ENCODE results near the gene REPS2.
"Not testable (repeated sequence)": the region's sequence is repeated elsewhere in the genome, so short reads cannot be mapped to it uniquely, and the experiment has no call there.

REPS2 gene

DNA sequence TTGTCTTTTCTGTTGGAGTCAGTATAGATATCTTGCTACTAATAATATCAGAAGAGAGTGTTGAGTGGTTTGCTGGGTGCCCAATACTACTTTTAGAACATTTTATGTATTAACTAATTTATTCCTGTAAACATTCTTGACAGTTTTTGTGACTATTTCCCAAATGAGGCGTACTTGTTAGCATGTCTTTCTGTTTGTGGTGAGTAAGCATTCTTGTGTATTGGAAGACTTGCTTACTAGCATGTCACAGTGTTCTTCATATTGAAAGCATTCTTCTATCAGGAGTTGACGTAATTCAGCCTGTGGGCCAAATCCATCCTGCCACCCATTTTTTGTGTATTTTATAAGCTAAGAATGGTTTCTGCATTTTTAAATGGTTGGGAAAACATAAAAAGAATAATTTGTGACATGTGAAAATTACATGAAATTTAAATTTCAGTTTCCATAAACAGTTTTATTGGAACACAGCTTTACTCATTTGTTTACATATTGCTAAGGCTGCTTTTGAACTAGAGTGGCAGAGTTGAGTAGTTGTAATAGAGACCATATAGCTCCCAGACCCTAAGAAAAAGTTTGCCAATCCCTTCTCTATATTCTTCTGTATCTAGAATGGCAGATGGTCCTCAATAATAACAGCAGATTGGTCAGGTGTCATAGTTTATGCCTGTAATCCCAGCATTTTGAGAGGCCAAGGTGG is 20.4 kb downstream of the REPS2 start:
- DNase-seq = no peak

- DNase-seq = not testable (repeated sequence)
Observed at GRCh38 chrX:16968753-16969152, 22.3 kb downstream of the REPS2 start.

- DNase-seq = peak; percentile 18
Observed at GRCh38 chrX:16970977-16971376, 24.5 kb downstream of the REPS2 start.

- no peak for DNase-seq
Observed at GRCh38 chrX:16971694-16972093, 25.2 kb downstream of the REPS2 start.

DNA sequence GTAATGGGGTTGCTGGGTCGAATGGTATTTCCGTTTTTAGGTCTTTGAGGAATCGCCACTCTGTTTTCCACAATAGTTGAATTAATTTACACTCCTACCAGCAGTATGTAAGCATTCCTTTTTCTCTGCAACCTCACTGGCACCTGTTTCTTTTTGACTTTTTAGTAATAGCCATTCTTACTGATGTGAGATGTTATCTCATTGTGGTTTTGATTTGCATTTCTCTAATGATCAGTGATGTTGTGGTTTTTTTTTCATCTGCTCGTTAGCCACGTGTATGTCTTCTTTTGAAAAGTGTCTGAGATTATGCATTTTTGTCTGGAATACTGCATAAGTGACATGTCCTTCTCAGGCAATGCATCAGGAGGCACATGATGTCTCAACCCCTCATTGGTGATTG is 28.8 kb downstream of the REPS2 start:
- no peak for DNase-seq

GRCh38 chrX:16977771-16978170 is 31.3 kb downstream of the REPS2 start:
- DNase-seq = no peak

GRCh38 chrX:16978193-16978984 is 31.9 kb downstream of the REPS2 start:
- no peak for DNase-seq

- no peak for DNase-seq
Observed at GRCh38 chrX:16979226-16979625, 32.8 kb downstream of the REPS2 start.

GRCh38 chrX:16981209-16981608 is 34.8 kb downstream of the REPS2 start:
- no peak for DNase-seq

- no peak for DNase-seq
Observed at GRCh38 chrX:16981980-16982379, 35.5 kb downstream of the REPS2 start.

DNA sequence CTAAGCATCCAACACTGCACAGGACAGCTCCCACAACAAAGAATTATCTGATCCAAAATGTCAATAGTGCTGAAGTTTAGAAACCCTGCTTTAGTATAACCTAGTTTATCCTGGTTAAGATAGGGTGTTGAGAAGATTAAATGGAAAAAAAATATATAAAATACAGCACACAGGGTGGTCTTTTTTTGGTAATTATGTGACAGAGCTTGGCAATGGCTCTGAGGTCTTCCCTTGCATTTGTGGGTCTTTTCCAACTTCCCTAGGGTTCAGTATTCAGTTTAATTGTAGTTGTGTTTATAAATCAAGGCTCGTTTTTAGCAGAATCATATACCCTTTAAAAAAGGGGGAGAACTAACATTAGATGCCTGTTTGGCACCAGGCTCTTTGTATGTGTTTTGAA is 36.6 kb downstream of the REPS2 start:
- no peak for DNase-seq

DNA sequence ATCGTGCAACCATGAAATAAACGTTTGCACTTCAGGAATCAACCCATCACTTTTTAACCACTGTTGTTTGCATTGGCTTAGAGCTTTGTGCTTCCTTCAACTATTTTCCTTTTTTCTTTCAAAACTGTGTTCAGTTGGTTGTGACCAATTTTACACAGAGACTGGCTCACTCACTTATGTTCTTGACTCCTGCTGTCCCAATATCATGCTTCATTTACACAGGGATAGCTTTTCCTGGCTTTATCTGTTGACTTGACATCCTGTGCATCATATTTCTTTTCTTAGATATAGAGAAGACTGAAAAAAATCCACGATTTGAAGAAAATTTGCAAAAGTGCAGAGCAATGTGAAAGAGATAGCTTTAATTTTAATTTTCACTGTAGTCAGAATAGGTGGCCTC is 38.8 kb downstream of the REPS2 start:
- DNase-seq = no peak

GRCh38 chrX:16986169-16986568 is 39.7 kb downstream of the REPS2 start:
- no peak for DNase-seq

DNA sequence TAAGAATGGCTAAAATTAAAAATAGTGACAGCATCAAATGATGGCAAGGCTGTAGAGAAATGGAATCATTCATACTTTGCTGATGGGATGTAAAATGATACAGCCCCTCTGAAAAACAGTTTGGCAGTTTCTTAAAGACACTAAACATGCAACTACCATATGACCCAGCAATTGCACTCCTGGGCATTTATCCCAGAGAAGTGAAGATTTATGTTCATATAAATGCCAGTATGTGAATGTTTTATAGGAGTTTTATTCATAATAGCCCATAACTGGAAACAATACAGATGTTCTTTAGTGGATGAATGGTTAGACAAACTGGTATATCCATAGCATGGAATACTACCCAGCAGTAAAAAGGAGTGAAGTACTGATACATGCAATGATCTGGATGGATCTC is 43.3 kb downstream of the REPS2 start:
- no peak for DNase-seq

- no peak for DNase-seq
Observed at GRCh38 chrX:16990839-16991238, 44.4 kb downstream of the REPS2 start.

GRCh38 chrX:16992445-16992844 is 46.0 kb downstream of the REPS2 start:
- DNase-seq = no peak

DNA sequence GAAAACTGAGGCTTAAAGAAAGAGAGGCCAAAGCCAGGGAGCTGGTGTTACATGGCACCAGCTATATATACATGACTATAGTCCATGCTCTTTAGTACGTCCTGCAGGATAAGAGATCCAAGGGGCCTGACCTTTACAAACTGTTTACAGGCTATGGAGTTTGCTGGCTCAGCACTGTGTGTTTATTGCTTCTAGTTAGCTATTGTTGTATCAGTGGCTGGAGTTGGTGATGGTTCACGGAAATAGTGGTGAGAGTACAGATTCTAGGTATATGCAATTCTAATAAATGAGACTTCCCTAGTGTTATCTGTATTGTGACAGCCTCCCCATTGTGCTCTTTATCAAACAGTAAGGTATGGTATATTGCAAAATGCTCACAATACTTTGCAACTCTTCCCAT is 46.5 kb downstream of the REPS2 start:
- DNase-seq = no peak

DNA sequence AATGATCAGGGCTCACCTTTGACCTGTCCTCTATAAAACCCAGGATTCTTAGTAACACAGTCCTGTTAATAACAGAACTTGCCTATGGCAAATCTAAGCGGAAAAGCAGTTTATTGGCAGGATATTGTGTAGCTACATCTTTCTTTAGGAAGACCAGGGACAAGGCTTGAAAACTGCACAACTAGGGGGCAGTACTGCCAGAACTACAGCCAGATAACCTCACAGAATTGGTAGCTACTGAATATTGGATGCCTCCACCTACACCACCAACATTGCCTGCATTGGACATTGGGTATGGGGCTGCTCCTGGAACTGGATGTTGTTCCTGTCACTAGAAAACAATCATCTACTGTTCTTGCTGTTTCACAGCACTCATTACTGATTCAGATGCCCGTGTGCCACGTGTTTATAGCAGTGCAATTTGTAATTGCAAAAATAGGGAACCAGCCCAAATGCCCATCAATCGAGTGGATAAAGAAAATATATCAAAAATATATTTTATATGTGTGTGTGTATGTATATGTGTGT is 47.4 kb downstream of the REPS2 start:
- DNase-seq = no peak

- no peak for DNase-seq
Observed at GRCh38 chrX:16994736-16995135, 48.3 kb downstream of the REPS2 start.

DNA sequence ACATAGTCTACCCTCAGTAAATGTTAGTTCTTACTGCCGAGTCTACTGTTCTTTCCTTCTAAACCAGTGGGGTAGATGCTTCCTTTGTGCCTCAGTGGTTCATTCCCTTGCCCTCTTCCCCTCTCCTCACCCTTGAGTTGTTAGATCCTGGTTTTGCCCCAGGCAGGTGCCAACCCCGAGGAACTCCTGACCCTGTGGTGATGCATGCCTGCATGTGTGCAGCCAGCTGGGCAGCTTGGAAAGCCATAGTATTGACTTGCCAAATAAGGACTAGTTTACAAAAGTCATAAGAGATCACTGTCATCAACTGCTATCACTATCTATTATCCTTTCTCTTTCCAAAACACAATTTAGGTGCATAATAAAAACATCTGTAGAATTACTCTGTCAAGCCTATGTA is 50.9 kb downstream of the REPS2 start:
- no peak for DNase-seq

DNA sequence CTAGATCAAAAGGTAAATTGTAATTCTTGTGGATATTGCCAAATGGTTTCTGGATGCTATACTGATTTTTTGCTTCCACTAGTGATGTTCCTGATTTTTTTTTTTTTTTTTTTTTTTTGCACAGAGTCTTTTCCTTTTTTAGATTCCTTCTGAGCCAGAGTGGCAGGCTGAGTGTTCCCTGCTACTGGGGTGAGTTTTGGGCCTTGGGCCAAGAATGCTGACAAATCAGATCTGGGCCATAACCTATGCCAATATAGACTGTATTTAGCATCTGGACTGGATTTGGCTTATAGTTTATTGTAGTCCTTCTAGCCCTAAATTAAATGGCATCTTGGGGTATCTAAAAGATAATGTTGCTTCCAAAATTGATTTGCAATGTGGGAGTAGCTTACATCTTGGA is 52.8 kb downstream of the REPS2 start:
- no peak for DNase-seq

GRCh38 chrX:17000751-17001150 is 54.3 kb downstream of the REPS2 start:
- DNase-seq = no peak

DNA sequence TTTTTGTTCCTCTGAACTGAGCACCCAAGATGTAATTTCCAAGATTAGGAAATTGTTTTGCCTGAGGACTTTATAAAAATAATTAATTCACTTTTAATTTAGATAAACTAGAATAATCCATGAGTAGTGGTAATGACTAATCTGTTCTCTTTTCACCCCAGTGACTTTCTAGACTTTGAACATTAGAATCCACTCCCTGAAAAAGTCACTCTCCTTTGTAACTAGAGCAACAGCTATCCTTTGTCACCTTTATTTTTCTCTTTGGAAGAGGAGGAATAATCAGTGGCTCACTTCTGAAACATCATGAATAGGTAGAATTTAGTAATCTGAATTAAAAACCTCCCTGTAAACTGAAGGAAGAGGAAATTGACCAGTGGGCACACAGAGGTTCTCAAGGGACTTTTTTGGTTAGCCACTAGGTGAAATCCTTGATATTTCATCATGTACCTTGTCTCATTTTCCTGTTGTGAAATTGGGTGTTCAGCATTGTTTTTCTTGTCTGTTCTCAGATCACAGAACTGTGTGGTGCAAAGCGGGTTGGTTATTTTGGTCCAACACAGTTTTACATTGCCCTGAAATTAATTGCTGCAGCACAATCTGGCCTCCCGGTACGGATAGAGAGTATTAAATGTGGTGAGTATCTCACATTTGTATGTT is 59.4 kb downstream of the REPS2 start:
- no peak for DNase-seq
